CMK (cell line): ENCODE data around the gene MXRA8.
"Not testable (repeated sequence)": the region's sequence is repeated elsewhere in the genome, so short reads cannot be mapped to it uniquely, and the experiment has no call there.

ENCODE experiments used
- DNase-seq: peaks from one replicate; pipeline ENCODE4 v3.0.0-alpha.2; 2010; ENCODE audit warnings: low read depth

The MXRA8 gene

DNA sequence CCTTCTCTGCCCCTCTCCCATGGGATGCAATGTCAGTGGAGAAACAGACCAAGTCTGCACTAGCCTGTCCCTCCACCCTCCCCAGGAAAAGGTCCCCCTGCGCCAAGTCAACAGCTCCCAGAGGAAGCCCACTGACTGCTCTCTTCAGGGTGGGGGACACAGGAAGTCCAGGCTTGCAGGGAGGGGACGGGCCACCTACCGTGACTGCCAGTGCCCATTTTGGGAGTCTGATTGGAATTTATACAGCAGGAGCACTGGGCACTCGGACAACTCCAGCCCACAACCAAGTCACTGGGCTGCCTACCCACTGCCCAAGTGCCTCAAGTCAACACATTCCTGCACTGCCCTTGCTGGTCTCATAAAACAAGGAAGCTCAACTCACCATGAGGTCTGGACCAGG, 34.7 kb upstream of the MXRA8 start:
- no peak for DNase-seq

DNA sequence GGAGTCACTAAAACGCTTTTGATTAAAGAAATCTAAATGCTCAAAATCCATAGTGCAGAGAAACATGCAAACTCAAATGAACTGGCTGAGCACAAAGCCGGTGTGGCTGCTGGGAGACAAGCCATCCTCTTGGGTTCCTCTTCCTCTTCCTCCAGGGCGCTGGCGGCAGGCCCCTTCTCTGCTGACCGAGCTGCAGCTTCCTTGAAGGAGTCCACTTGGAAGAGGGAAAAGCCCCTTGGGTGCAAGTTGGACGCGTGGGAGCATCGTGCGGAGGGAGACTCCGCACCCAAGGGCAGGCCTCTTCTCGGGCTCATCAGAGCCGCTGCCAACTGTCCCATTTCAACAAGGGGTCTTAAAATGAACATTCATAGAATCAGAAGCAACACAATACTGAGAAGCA, 32.9 kb upstream of the MXRA8 start:
- DNase-seq = no peak

- no peak for DNase-seq
Observed at GRCh38 chr1:1390675-1391074, 32.3 kb upstream of the MXRA8 start.

- no peak for DNase-seq
Observed at GRCh38 chr1:1388078-1388472, 29.7 kb upstream of the MXRA8 start.

- DNase-seq = no peak
Observed at GRCh38 chr1:1387098-1388077, 29.0 kb upstream of the MXRA8 start.

DNA sequence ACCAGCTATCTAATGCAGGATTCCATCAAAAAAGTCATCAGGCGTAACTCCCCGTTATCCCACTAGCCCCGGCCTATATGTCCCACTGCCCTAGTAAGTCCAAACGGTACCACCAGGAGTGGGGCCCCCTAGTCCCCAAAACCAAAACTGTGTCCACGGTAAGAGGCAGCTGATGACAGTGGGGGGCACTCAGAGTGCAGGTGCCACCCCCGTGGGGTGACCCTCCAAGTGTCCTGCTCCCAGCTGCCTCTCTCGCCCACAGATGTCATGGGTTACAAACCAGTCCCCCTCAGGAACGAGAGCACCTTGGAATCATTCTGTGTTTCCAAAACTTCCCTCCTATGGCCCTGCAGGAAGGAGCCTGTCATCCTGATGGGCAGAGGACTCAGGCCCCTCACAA, 27.6 kb upstream of the MXRA8 start:
- no peak for DNase-seq

DNA sequence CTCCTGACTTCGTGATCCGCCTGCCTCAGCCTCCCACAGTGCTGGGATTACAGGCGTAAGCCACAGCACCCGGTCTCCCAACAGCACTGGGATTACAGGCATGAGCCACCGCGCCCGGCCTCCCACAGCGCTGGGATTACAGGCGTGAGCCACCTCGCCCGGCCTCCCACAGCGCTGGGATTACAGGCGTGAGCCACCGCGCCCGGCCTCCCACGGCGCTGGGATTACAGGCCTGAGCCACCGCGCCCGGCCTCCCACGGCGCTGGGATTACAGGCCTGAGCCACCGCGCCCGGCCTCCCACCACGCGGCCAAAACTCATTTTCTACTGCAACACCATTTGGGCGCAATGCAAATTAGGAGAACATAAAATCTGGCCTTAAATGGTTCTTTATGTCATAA, 27.0 kb upstream of the MXRA8 start:
- DNase-seq = not testable (repeated sequence)

GRCh38 chr1:1381294-1381693, 22.9 kb upstream of the MXRA8 start:
- no peak for DNase-seq

DNA sequence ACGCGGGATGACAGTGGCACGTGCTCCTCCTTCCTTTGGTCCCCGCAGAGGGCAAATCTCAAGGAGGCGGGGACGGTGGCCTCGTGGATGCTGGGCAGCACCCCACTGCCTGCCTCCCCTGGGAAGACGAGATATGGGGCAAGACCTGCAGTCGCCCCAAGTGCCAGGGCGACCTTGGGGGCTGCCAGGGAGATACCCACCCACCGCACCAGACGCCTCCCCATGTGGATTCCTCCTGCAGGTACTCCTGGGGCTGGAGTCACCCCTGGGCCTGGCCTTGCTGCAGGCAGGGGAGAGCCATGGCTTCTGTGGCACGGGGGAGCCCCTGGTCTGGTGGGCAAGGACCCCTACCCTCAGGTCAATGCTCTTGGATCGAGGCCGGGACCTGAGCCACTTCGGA, 22.5 kb upstream of the MXRA8 start:
- DNase-seq = no peak

DNA sequence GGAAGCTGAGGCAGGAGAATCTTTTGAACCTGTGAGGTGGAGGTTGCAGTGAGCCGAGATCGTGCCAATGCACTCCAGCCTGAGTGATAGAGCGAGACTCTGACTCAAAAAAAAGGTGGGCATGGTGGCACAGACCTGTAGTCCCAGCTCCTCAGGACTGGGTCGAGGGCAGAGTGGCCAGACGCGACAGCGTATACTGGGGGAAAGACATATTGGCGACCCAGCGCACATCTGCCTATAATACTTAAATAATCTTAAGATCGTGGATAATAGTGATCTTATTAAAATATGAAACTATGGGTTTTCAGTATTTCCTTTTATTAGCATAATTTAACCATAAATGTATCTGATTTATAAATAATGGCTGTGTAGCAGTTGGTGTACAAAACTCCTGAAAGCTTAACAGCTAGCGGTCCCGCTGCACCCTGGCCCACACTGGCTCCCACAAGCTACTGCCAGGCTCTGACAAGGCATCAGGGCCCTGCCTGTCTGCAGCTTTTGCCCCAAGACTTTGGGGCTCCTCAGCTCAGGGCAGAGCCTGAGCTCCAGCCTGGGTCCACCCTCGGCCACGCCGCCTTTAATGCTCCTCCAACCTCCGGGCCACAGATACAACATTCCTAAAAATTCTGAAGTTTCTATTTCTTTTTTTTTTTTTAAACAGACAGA, 19.3 kb upstream of the MXRA8 start:
- no peak for DNase-seq

GRCh38 chr1:1376551-1377226, 18.3 kb upstream of the MXRA8 start:
- DNase-seq = no peak

DNA sequence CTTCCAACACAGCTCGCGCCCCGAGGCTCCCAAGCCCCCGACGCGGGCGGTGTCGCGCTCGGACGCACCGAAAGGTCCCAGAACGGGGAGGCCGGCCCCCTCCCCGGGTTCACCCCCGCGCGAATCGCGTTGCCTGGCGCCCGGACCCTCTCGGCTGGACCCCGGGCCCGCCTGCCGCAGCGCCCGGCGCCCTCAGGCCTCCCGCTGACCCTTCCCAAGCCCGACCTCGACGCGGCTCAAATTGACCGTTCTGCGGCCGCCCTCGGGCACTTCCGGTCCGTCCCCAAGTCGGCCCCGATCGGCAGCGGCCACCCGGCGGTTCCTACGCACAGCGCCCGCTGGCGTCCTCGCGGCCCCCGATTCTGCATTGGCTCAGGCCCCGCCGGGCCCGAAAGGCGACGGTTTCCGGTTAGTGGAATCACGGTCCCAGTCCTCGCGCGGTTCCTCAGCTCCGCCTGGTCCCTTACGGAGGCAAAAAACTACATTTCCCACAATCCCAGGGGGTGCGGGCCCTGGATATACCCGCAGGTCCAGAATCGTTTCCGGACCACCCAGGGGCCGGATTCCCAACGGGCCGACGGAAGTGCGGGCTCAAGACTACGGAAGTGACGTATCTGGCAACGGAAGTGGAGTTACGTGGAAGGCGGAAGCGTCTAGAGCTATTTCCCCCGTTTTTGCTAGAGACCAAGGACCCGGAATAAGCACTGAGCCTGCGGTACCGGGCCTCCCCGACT, 16.7 kb upstream of the MXRA8 start, which contains the start of gene AURKAIP1:
Gene AURKAIP1 (minus strand): TSS at position 279 of the 734 bp plus-strand sequence. CDS start 451 bp downstream, outside the sequence.
- DNase-seq = peak; percentile 100

- no peak for DNase-seq
Observed at GRCh38 chr1:1374589-1374928, 16.2 kb upstream of the MXRA8 start.

- no peak for DNase-seq
Observed at GRCh38 chr1:1373815-1374588, 15.6 kb upstream of the MXRA8 start.

- DNase-seq = no peak
Observed at GRCh38 chr1:1373051-1373814, 14.9 kb upstream of the MXRA8 start.

- no peak for DNase-seq
Observed at GRCh38 chr1:1371746-1372711, 13.7 kb upstream of the MXRA8 start.

GRCh38 chr1:1371364-1371745, 13.0 kb upstream of the MXRA8 start:
- DNase-seq = peak; percentile 89

GRCh38 chr1:1370771-1371300, 12.5 kb upstream of the MXRA8 start:
- DNase-seq = no peak

DNA sequence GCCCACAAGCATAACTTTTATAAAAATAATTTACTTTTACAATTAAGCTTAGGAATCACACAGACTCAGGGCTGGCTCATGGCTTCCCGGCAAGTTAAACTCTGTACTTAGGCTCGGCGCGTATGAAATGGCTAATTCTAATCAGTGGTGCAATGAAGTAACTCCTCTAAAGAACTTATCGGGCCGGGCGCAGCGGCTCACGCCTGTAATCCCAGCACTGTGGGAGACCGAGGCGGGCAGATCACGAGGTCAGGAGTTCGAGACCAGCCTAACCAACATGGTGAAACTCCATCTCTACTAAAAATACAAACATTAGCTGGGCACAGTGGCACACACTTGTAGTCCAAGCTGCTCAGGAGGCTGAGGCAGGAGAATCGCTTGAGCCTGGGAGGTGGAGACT, 11.7 kb upstream of the MXRA8 start:
- not testable (repeated sequence) for DNase-seq
